Measurements from ENCODE around the gene ESYT2.
"Not testable (repeated sequence)": the region's sequence is repeated elsewhere in the genome, so short reads cannot be mapped to it uniquely, and the experiment has no call there.

Gene ESYT2

DNA sequence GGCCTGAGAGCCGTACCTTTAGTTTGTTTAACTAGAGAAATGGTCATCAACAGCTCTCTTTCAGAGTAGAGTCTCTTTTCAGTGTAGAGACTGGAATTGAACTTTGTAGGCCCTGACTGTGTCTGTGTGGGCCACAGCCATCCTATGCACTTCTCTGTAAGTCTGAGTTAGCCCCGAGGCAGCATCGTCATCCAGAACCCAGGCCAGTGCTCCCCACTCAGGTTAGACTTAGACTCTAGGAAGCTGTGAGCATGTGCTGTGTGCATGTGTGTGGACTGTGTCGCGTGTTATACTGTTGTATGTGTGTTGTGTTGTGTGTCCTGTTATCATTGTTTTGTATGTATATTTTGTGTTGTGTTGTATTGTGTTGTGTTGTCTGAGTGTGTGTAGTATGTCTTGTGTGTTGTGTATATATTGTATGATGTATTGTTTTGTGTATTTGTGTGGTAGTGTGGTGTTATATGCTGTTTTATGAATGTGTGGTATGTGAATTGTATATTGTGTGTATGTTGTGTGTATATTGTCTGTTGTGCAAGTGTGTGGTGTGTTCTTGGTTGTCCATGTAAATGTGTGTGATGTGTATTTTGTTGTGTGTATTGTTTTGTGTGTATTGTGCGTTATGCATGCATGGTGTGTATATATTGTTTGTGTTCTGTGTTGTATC, 106.6 kb downstream of the ESYT2 start:
- H3K4me3 ChIP-seq (ENCODE audit: low read depth, low read length): no peak overlapping the region
- H3K27ac ChIP-seq (ENCODE audit: low read depth, low read length): no peak overlapping the region
- H3K4me1 ChIP-seq (ENCODE audit: control insufficient read depth, insufficient read depth, low read length): no peaks in the 10 kb centered on the region
- H3K9ac ChIP-seq (ENCODE audit: low read depth, low read length): no peak overlapping the region
- no peaks in the 10 kb centered on the region for H3K36me3 ChIP-seq (ENCODE audit: control insufficient read depth, insufficient read depth, low read length)
- H3K27me3 ChIP-seq (ENCODE audit: control insufficient read depth, insufficient read depth, low read length): no peaks in the 10 kb centered on the region
- no peaks in the 10 kb centered on the region for H3K9me3 ChIP-seq (ENCODE audit: control insufficient read depth, insufficient read depth, low read length)

DNA sequence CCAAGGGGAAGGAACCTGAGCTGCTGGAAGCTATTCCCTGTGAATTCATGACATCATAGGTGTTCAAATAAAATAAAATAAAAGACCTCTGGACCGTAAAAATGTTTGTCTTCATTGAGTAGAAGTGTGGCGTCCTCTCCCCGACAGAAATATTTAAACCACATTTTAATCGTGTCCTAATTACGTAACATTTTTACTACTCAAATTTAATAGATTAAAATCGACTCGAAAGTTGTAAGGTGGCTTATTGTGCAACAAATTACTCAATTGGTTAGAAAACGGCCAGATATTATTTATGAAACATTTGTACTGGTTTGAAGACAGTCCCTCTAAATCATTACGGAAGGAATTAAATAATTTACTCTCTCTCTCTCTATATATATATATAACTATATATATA, 109.2 kb downstream of the ESYT2 start:
- Histone ChIP-seq H3K9ac (ENCODE audit: low read depth, low read length) (no peak overlapping the region), H3K27ac (ENCODE audit: low read depth, low read length) (no peak overlapping the region), H3K4me3 (ENCODE audit: low read depth, low read length) (no peak overlapping the region), H3K9me3 (ENCODE audit: control insufficient read depth, insufficient read depth, low read length) (no peaks in the 10 kb centered on the region), H3K4me1 (ENCODE audit: control insufficient read depth, insufficient read depth, low read length) (no peaks in the 10 kb centered on the region), H3K27me3 (ENCODE audit: control insufficient read depth, insufficient read depth, low read length) (no peaks in the 10 kb centered on the region; the same call in 1 of the 2 replicates), H3K36me3 (ENCODE audit: control insufficient read depth, insufficient read depth, low read length) (no peaks in the 10 kb centered on the region)

DNA sequence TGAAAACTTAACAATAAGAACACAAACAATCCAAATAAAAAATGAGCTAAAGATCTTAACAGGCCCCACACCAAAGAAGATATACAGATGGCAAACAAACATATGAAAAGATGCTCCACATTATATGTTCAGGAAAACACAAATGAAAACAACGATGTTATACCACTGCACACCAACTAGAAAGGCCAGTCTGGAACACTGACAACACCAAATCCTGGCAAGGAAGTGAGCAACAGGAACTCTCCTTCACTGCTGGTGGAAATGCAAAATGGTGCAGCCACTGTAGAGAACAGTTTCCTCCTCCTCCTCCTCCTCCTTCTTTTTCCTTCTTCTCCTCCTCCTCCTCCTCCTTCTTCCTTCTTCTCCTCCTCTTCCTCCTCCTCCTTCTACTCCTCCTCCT, 112.5 kb downstream of the ESYT2 start:
- no peaks in the 10 kb centered on the region for H3K4me1 ChIP-seq (ENCODE audit: control insufficient read depth, insufficient read depth, low read length)
- H3K4me3 ChIP-seq (ENCODE audit: low read depth, low read length): no peak overlapping the region
- no peak overlapping the region for H3K27ac ChIP-seq (ENCODE audit: low read depth, low read length)
- no peaks in the 10 kb centered on the region for H3K9me3 ChIP-seq (ENCODE audit: control insufficient read depth, insufficient read depth, low read length)
- H3K36me3 ChIP-seq (ENCODE audit: control insufficient read depth, insufficient read depth, low read length): no peaks in the 10 kb centered on the region
- no peak overlapping the region for H3K9ac ChIP-seq (ENCODE audit: low read depth, low read length)
- no peaks in the 10 kb centered on the region; the same call in 1 of the 2 replicates for H3K27me3 ChIP-seq (ENCODE audit: control insufficient read depth, insufficient read depth, low read length)

DNA sequence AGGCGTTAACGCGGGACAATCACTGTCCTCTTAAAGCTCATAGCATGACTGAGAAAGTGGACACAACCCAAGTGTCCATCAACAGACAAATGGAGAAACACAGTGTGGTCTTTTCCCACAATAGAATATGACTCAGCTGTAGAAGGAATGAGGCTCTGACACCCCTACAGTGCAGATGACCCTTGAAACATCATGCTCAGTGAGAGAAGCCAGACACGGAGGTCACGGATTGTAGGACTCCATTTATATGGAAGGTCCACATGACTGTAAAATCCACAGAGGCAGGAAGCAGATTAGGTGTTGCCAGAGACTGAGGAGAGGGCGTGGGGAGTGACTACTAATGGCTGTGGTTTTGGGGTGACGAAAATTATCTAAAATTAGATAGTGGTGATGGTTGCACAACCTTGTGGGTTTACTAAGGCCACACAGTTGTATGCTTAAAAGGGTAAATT, 118.6 kb downstream of the ESYT2 start:
- no peaks in the 10 kb centered on the region for H3K4me1 ChIP-seq (ENCODE audit: control insufficient read depth, insufficient read depth, low read length)
- H3K27ac ChIP-seq (ENCODE audit: low read depth, low read length): no peak overlapping the region
- H3K27me3 ChIP-seq (ENCODE audit: control insufficient read depth, insufficient read depth, low read length): no peaks in the 10 kb centered on the region
- H3K9me3 ChIP-seq (ENCODE audit: control insufficient read depth, insufficient read depth, low read length): peaks cover 7% of the 10 kb centered on the region
- H3K36me3 ChIP-seq (ENCODE audit: control insufficient read depth, insufficient read depth, low read length): no peaks in the 10 kb centered on the region
- no peak overlapping the region for H3K9ac ChIP-seq (ENCODE audit: low read depth, low read length)
- H3K4me3 ChIP-seq (ENCODE audit: low read depth, low read length): no peak overlapping the region

DNA sequence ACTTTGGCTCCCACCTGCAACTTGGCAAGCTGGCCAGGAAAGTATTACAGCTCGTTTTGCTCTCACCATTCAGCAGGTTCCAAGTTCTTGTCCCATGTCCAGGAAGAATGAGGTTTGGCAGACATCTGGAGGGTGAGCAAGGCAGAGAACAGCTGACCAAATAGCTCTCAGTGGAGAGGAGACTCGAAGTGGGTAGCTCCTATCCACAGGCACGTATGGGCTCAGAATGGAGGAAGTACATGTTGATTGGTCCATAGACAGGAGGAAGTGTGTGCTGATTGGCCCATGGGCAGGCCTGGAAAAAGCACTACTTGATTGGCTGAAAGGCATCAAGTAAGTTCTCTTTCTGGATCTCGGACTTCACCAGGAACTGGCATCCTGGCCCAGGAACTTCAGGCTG, 121.7 kb downstream of the ESYT2 start:
- Histone ChIP-seq H3K9ac (ENCODE audit: low read depth, low read length) (no peak overlapping the region), H3K36me3 (ENCODE audit: control insufficient read depth, insufficient read depth, low read length) (no peaks in the 10 kb centered on the region), H3K4me3 (ENCODE audit: low read depth, low read length) (no peak overlapping the region), H3K27me3 (ENCODE audit: control insufficient read depth, insufficient read depth, low read length) (no peaks in the 10 kb centered on the region), H3K4me1 (ENCODE audit: control insufficient read depth, insufficient read depth, low read length) (peaks cover 11% of the 10 kb centered on the region), H3K27ac (ENCODE audit: low read depth, low read length) (no peak overlapping the region), H3K9me3 (ENCODE audit: control insufficient read depth, insufficient read depth, low read length) (peaks cover 7% of the 10 kb centered on the region)

DNA sequence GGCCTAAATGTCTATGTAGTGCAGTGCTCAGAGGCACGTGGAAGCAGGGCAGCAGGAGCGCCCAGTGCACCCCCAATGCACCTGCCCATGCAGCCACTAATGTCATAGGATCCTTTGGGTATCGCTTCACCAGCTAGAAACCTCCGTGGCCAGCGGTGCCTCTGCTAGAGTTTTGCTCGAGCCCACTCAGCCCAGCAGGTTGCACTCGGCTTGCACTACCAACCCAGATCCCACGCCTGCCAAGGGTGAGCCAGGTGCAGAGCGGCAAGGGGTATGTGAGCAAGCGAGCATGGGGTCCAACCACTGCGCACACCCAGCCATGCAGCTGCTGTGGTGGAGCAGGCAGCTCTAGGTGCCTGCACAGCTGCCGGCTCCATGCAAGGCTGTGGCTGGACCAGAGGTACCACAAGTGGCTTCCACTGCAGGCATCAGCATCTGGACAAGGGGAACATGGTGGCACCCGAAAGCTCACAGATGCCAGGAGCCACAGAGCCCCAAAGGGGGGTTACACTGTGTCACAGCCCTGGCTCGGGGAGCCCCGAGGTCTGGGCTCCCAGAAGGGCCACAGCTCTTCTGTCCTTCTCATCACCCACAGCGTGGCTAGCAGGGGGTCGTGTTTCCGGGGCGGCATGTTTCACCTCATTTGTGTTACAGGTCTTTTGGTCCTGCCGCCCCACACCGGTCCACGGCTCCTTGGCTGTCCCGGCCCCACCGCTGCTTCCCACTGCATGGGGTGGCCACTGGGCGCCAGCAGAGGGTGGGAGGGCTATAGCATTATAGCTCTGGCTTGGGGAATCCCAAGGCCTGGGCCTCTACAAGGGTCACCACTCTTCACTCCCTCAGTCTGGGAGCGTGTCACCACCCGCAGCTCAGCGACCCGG, 122.4 kb downstream of the ESYT2 start:
- H3K9ac ChIP-seq (ENCODE audit: low read depth, low read length): no peak overlapping the region
- no peak overlapping the region for H3K4me3 ChIP-seq (ENCODE audit: low read depth, low read length)
- H3K27me3 ChIP-seq (ENCODE audit: control insufficient read depth, insufficient read depth, low read length): no peaks in the 10 kb centered on the region
- H3K27ac ChIP-seq (ENCODE audit: low read depth, low read length): no peak overlapping the region
- peaks cover 7% of the 10 kb centered on the region for H3K9me3 ChIP-seq (ENCODE audit: control insufficient read depth, insufficient read depth, low read length)
- peaks cover 17% of the 10 kb centered on the region for H3K4me1 ChIP-seq (ENCODE audit: control insufficient read depth, insufficient read depth, low read length)
- no peaks in the 10 kb centered on the region for H3K36me3 ChIP-seq (ENCODE audit: control insufficient read depth, insufficient read depth, low read length)

DNA sequence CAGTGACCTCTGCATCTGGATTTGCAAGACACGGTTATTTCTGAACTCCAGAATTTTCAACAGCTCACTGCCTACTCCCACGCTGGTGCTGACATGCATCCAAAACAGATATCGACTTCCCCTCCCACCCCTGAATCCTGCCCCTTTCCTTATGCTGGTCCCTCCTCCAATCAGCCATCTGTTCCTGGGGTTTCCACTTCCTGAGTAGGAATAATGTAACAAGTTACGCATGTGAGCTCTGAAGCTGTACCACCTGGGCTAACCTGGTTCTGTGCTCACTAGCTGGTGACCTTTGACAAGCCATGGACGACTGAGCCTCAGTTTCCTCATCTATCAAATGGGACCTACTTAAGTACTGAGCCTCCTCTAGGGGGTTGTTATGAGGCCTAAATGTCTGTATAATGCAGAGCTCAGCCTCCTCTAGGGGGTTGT, 123.0 kb downstream of the ESYT2 start:
- Histone ChIP-seq H3K9ac (ENCODE audit: low read depth, low read length) (no peak overlapping the region), H3K36me3 (ENCODE audit: control insufficient read depth, insufficient read depth, low read length) (peaks cover 5% of the 10 kb centered on the region), H3K27ac (ENCODE audit: low read depth, low read length) (no peak overlapping the region), H3K4me1 (ENCODE audit: control insufficient read depth, insufficient read depth, low read length) (peaks cover 24% of the 10 kb centered on the region), H3K27me3 (ENCODE audit: control insufficient read depth, insufficient read depth, low read length) (no peaks in the 10 kb centered on the region), H3K4me3 (ENCODE audit: low read depth, low read length) (no peak overlapping the region), H3K9me3 (ENCODE audit: control insufficient read depth, insufficient read depth, low read length) (peaks cover 7% of the 10 kb centered on the region)

DNA sequence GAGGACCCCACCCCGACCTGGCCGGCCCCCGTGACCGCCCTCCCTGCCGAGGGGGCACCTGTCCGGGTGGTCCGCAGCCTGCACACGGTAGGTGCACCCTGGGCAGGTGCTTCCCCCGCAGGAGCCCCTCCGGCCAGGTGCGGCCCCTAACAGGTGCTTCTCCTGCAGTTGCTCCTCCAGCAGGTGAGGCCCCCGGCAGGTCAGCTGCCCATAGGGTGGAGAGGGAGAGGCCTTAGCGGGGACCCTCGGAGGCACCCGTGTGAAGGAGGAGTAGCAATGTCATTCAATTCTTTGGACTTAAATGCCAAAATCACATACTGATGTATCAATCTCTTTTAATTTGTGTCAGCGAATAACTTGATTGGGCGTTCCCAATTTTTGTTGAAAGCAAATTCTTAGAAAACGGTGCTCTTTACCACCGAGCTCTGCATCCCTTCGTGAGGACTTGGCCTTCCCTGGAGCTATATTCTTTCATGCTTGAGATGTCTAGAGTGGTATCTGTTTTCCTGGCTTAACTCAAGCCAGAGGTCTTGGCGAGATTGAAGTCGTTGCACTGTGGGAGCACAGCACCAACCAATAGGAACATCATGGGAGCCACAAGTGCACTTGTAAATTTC, 124.0 kb downstream of the ESYT2 start:
- peaks cover 7% of the 10 kb centered on the region for H3K9me3 ChIP-seq (ENCODE audit: control insufficient read depth, insufficient read depth, low read length)
- H3K4me1 ChIP-seq (ENCODE audit: control insufficient read depth, insufficient read depth, low read length): peaks cover 29% of the 10 kb centered on the region
- H3K9ac ChIP-seq (ENCODE audit: low read depth, low read length): peak overlapping the region; percentile 65; the same call in 1 of the 2 replicates
- H3K27ac ChIP-seq (ENCODE audit: low read depth, low read length): peak overlapping the region; percentile 60
- H3K27me3 ChIP-seq (ENCODE audit: control insufficient read depth, insufficient read depth, low read length): no peaks in the 10 kb centered on the region
- H3K4me3 ChIP-seq (ENCODE audit: low read depth, low read length): peak overlapping the region; percentile 99
- H3K36me3 ChIP-seq (ENCODE audit: control insufficient read depth, insufficient read depth, low read length): peaks cover 14% of the 10 kb centered on the region

DNA sequence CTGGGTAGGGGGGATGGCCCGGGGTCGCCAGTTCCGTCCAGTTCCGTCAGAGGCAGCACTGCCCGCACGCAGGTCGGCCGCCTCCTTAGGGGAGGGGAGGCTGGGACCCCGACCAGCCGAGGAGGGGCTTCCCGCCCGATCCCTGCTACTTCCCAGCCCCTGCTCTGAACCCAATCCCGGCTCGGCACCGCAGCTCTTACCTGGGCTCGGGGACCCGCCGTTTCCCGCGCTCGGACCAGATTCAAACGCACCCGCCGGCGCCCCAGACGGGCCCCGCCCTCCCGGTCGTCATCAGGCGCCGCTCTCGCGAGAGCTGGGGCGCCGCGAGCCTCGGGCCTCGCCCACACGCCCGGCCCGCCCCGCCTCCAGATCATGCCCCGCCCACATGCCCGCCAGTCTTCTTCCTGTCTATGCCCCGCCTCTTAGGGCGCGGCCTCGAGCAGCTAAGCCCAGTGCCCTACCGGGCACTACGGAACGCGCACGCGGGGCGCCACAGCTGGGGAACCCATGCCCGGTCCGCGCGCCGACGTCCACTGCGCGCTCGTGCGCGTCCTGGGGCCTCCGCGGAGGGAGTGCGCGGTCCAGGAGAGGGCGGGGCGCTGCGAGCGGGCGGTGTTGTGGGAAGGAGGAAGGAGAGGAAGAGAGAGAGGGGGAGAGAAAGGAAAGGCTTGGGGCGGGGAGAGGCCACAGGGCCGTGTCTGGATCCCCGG, 124.6 kb downstream of the ESYT2 start, which contains the start of gene NCAPG2:
Gene NCAPG2 (minus strand): TSS at position 281 of the 710 bp plus-strand sequence. CDS start 2,905 bp downstream, outside the sequence.
- peaks cover 29% of the 10 kb centered on the region for H3K4me1 ChIP-seq (ENCODE audit: control insufficient read depth, insufficient read depth, low read length)
- peak within 1 kb of the TSS; percentile 99 for H3K4me3 ChIP-seq (ENCODE audit: low read depth, low read length)
- no peaks in the 10 kb centered on the region for H3K27me3 ChIP-seq (ENCODE audit: control insufficient read depth, insufficient read depth, low read length)
- peak within 1 kb of the TSS; percentile 96 for H3K9ac ChIP-seq (ENCODE audit: low read depth, low read length)
- H3K9me3 ChIP-seq (ENCODE audit: control insufficient read depth, insufficient read depth, low read length): peaks cover 7% of the 10 kb centered on the region
- peak within 1 kb of the TSS; percentile 87 for H3K27ac ChIP-seq (ENCODE audit: low read depth, low read length)
- peaks cover 21% of the 10 kb centered on the region for H3K36me3 ChIP-seq (ENCODE audit: control insufficient read depth, insufficient read depth, low read length)

DNA sequence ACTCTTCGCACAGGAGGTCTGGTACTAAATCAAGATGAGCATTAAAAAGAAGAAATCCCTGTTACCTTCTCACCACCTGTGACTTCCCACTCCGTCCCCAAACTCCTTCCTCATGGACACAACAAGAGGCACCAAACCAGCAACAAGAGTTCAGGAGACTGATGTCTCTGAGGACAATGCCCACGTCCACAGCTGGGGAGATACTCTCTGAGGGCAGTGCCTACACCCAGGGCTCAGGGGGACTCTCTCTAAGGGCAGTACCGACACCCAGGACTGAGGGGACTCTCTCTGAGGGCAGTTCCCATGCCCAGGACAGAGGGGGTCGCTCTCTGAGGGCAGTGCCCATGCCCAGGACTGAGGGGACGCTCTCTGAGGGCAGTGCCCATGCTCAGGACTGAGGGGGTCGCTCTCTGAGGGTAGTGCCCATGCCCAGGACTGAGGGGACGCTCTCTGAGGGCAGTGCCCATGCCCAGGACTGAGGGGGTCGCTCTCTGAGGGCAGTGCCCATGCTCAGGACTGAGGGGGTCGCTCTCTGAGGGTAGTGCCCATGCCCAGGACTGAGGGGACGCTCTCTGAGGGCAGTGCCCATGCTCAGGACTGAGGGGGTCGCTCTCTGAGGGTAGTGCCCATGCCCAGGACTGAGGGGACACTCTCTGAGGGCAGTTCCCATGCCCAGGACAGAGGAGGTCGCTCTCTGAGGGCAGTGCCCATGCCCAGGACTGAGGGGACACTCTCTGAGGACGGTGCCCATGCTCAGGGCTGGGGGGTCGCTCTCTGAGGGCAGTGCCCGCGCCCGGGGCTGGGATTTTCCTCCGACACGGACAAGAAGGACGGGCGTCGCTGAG, 125.4 kb downstream of the ESYT2 start:
- H3K4me1 ChIP-seq (ENCODE audit: control insufficient read depth, insufficient read depth, low read length): peaks cover 29% of the 10 kb centered on the region
- not testable (repeated sequence) for H3K27me3 ChIP-seq (ENCODE audit: control insufficient read depth, insufficient read depth, low read length); H3K9me3 ChIP-seq (ENCODE audit: control insufficient read depth, insufficient read depth, low read length)
- H3K4me3 ChIP-seq (ENCODE audit: low read depth, low read length): peak overlapping the region; percentile 99
- H3K27ac ChIP-seq (ENCODE audit: low read depth, low read length): peak overlapping the region; percentile 87
- peak overlapping the region; percentile 96 for H3K9ac ChIP-seq (ENCODE audit: low read depth, low read length)
- peaks cover 29% of the 10 kb centered on the region for H3K36me3 ChIP-seq (ENCODE audit: control insufficient read depth, insufficient read depth, low read length)
